WTC11 (cell line): ENCODE results near the gene MTA3.

ENCODE experiments used
- CTCF ChIP-seq: fragments of 200-600 bp; IDR thresholded peaks from 2 replicates; pipeline ENCODE4 v1.8.0; 2022; ENCODE audit warnings: antibody characterized with exemption
- JUN ChIP-seq: sonication (generic); formaldehyde crosslinking; IDR thresholded peaks from 2 replicates; pipeline ENCODE4 v1.8.0; 2023; ENCODE audit warnings: mild to moderate bottlenecking, missing genetic modification reagents
- NFE2L1 ChIP-seq: sonication (generic); formaldehyde crosslinking; IDR thresholded peaks from 2 replicates; pipeline ENCODE4 v1.8.1; 2023; ENCODE audit warnings: missing genetic modification reagents
- NR3C1 ChIP-seq: sonication (generic); formaldehyde crosslinking; conservative IDR thresholded peaks from 2 replicates; pipeline ENCODE4 v1.8.1; 2023; ENCODE audit warnings: low read depth, mild to moderate bottlenecking, missing genetic modification reagents
- PRDM15 ChIP-seq: sonication (generic); formaldehyde crosslinking; IDR thresholded peaks from 2 replicates; pipeline ENCODE4 v1.8.0; 2022; ENCODE audit warnings: missing genetic modification reagents
- TP53 ChIP-seq: sonication (generic); formaldehyde crosslinking; IDR thresholded peaks from 2 replicates; pipeline ENCODE4 v1.8.1; 2023; ENCODE audit warnings: mild to moderate bottlenecking, missing genetic modification reagents
- ZNF416 ChIP-seq: fragments of 250-450 bp; sonication (Bioruptor Pico); IDR thresholded peaks from 2 replicates; pipeline ENCODE4 v1.9.0; 2021; ENCODE audit warnings: mild to moderate bottlenecking, inconsistent platforms
- ZNF512 ChIP-seq: sonication (generic); formaldehyde crosslinking; IDR thresholded peaks from 2 replicates; pipeline ENCODE4 v1.8.1; 2022; ENCODE audit warnings: missing genetic modification reagents, borderline replicate concordance
- TF ChIP-seq, protein P1 (sequence below): fragments of 250-450 bp; sonication (Bioruptor Pico); conservative IDR thresholded peaks from 2 replicates; pipeline ENCODE4 v1.9.0; 2021; ENCODE audit warnings: mild to moderate bottlenecking

- no peak for TF ChIP-seq ZNF416 (CRISPR knock-in tag)
- no peak for TF ChIP-seq ZNF512 (CRISPR knock-in tag)
- no peak for TF ChIP-seq NR3C1
- TF ChIP-seq, protein P1, sequence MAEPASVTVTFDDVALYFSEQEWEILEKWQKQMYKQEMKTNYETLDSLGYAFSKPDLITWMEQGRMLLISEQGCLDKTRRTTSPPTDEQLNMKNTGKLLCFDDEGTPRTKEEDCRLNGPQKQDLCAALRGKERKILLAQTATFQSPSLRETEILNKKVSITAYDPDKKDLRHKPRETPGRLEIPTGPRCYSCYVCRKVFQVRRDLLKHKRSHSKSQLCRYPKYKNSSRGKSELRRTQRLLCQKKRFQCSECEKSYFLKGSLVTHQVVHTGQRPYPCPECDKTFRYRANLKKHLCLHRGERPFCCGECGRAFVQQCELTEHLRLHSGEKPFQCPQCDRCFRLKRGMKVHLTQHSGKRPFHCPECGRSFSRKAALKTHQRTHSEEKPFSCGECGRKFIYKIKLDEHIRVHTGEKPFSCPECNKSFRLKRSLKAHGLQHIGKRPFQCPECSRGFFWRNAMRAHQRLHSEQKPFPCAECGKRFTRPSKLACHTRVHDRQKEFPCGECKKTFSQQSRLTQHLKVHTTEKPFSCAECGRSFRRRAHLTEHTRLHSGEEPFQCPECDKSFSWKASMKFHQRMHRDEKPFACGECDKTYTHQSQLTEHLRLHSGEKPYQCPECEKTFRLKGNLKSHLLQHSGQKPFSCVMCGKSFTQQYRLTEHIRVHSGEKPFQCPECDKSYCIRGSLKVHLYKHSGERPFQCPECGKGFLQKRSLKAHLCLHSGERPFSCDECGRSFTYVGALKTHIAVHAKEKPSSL: no peak
- no peak for TF ChIP-seq NFE2L1 (CRISPR knock-in tag)
- TF ChIP-seq CTCF: no peak
- no peak for TF ChIP-seq TP53 (CRISPR knock-in tag)
- no peak for TF ChIP-seq JUN (CRISPR knock-in tag)
- no peak for TF ChIP-seq PRDM15 (CRISPR knock-in tag)
These were observed 82.6 kb downstream of the MTA3 start for GRCh38 chr2:42651057-42651456.
